Upper lobe of left lung (tissue), 6 donors: Measurements from ENCODE around the gene RFC1. TPM values are rescaled to one million over a fixed set of nuclear protein-coding genes. Genes with fewer than 3 reads are reported as not detected.
"Not testable (repeated sequence)": the region's sequence is repeated elsewhere in the genome, so short reads cannot be mapped to it uniquely, and the experiment has no call there.

ENCODE experiments used
- ATAC-seq, 2 donors: fragments of 200-7000 bp; cut with Tn5 transposase; one replicate each; pipeline ENCODE4 v1.9.1; 2022; ENCODE audit warnings: mild to moderate bottlenecking in 2 of 2, moderate library complexity in 2 of 2; ENCODE audit not compliant: low FRiP score in 2 of 2
- DNase-seq, 2 donors: peaks; one replicate each; pipeline ENCODE4 v3.0.0-alpha.2; 2019 to 2020
- H3K27ac ChIP-seq, 4 donors: fragments of 200-600 bp; sonication (generic); one replicate each; pipeline ENCODE4 v1.5.1; 2016 to 2019
- H3K27me3 ChIP-seq, 4 donors: fragments of 200-600 bp; sonication (generic); one replicate each; pipeline ENCODE4 v1.5.1; 2017 to 2019
- H3K36me3 ChIP-seq, 4 donors: fragments of 200-600 bp; sonication (generic); one replicate each; pipeline ENCODE4 v1.5.1; 2016 to 2019
- H3K4me1 ChIP-seq, 4 donors: fragments of 200-600 bp; sonication (generic); one replicate each; pipeline ENCODE4 v1.5.1; 2018 to 2019
- H3K4me3 ChIP-seq, 4 donors: fragments of 200-600 bp; sonication (generic); one replicate each; pipeline ENCODE4 v1.5.1; 2017 to 2019; ENCODE audit warnings: mild to moderate bottlenecking in 2 of 4, moderate library complexity in 1 of 4
- H3K9me3 ChIP-seq, 4 donors: fragments of 200-600 bp; sonication (generic); one replicate each; pipeline ENCODE4 v1.5.1; 2018 to 2019
- CTCF ChIP-seq, 6 experiments: fragments of 450-650 bp in 4 of 6; fragments of 200-600 bp in 2 of 6; sonication (generic) in 2 of 6; IDR thresholded peaks; one replicate each; pipeline ENCODE4 v1.5.1; 2016 to 2019; ENCODE audit warnings: antibody characterized with exemption in 6 of 6
- EP300 ChIP-seq, 4 donors: sonication (generic); formaldehyde crosslinking; IDR thresholded peaks; one replicate each; pipeline ENCODE4 v1.5.1; 2017; ENCODE audit warnings: antibody characterized with exemption in 4 of 4, control low read depth in 2 of 4
- POLR2A ChIP-seq, 4 donors: fragments of 450-650 bp; IDR thresholded peaks; one replicate each; pipeline ENCODE4 v1.5.1; 2016 to 2017; ENCODE audit warnings: antibody characterized with exemption in 4 of 4, mild to moderate bottlenecking in 2 of 4
- POLR2AphosphoS5 ChIP-seq, 2 donors: sonication (generic); formaldehyde crosslinking; IDR thresholded peaks; one replicate each; pipeline ENCODE4 v1.5.1; 2017; ENCODE audit warnings: antibody characterized with exemption in 2 of 2
- WGBS, 2 donors: methylation state at CpG; one replicate each; pipeline ENCODE4 v1.1.5; 2017 to 2018; 5-methylcytosine and 5-hydroxymethylcytosine counted together
- total RNA-seq, 6 donors: library from RNA; depleted of rRNA in 4 of 6; stranded (reverse); fragments of >200 nt in 4 of 6; gene quantifications; one replicate each; pipeline versions ENCODE4 v1.1.0 to v1.2.1, GENCODE V29; 2016 to 2021
- donor health status: DM: no; HTN: no; CAD: no; lungs with moderate emphysema.
- donor health status: DM: no; HTN: yes; CAD: no; lungs with severe emphysema.

The RFC1 gene
- total RNA-seq = 100 to 1,000 TPM in 1 of 6 donors, 10 to 100 TPM in 5; 33.0 to 127 (median 44.4) TPM

DNA sequence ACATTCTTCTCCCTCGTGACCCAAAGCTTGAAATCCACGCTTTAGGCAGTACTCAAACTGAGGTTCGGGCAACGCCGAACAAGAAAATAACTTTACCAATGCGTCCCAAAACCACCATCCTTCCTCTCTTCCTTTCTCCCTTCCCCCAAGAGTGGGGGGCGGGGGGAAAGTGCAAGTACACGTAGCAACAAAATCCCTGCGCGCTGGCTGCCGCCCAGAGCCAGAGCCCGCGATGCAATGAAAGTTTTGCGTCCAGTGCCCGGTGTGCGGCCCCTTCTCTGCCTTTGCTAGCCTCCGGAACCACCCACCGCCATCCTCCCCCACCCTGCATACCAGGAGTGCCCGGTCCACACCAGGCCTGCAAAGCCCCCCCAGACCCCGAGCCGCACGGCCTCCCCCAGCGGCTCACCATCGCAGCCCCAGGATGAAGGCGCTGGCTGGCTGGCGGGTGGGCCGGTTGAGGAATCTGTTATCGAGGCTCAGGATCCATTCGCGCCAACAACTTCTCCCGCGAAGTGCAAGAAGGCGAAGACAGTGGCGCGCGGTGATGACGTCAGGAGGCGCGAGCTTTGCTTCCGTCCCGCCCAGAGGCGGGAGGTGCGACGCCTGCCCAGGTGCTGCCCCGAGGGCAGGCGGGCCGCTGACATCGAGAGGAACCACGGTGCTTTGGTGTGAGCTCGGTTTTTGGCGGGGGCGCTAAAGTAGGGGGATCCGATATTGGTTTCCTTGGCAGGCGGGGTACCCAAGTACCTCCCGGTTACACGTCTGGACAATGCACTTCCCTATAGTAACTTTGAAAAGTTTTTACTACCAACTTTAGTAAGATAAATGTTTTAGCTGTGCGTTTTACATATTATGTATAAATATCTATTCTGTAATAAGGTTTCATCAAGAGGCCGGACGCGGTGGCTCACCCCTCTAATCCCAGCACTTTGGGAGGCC lies at the start of gene RFC1:
TSS of gene RFC1 (minus strand) at position 533 of the 942 bp plus-strand sequence. CDS start at position 412, 121 bp downstream.
- WGBS, 2 donors = 6 to 8% methylated on average over 30 to 31 of the region's 60 CpGs
- Histone ChIP-seq H3K4me1 (peaks cover 16 to 29% (median 22%) of the 10 kb centered on the region in 4 donors), H3K36me3 (peaks cover 0 to 3% (median under 1%) of the 10 kb centered on the region in 4 donors), H3K4me3 (peak within 1 kb of the TSS; percentile 85 to 99 (median 96)), H3K27me3 (no peaks in the 10 kb centered on the region), H3K27ac (peak within 1 kb of the TSS; percentile 86 to 96 (median 92)), H3K9me3 (no peaks in the 10 kb centered on the region)
- DNase-seq (peak; percentile 94 to 98), ATAC-seq (peak; percentile 94 to 97)
- peak in 1 of 4 donors; percentile 45 for TF ChIP-seq EP300 (IDR thresholded peaks at IDR 0.05)
- no peak for TF ChIP-seq CTCF (IDR thresholded peaks at IDR 0.05)
- peak; percentile 94 for TF ChIP-seq POLR2AphosphoS5 (IDR thresholded peaks at IDR 0.05)
- TF ChIP-seq POLR2A (IDR thresholded peaks at IDR 0.05) = peak in 3 of 4 donors; percentile 34 to 72 (median 54)

DNA sequence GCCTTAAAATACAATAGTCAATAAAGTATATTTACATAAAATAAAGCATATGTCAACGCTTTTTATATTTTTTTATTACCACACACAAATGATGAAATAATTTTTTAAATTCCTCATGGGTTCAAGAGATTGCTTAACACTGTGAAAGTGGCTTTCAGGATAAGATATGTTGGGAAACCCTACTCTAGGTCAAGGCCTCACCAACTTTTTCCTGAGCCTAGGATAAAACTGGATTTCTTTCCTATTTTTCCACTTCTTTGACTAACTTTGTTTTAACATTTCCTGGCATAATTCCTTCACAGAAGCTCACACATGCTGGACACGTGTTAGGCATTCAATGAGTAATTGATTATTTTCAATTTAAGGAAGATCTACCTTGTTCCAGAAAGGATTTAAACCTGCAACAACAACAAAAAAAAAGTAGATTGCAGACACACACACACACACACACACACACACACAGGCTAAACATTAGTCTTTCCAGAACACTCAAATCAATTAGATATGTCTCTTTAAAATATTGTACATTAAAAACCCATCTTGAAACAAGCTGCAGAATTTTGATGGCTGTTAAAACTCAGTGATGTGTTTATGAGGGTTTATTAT lies 49.6 kb upstream of the RFC1 start:
- no peak overlapping the region for H3K27ac ChIP-seq
- no peak overlapping the region for H3K4me3 ChIP-seq
- H3K9me3 ChIP-seq = no peaks in the 10 kb centered on the region
- no peaks in the 10 kb centered on the region for H3K4me1 ChIP-seq
- ATAC-seq = no peak
- no peaks in the 10 kb centered on the region for H3K27me3 ChIP-seq
- no peak for DNase-seq
- TF ChIP-seq CTCF (IDR thresholded peaks at IDR 0.05) = no peak
- TF ChIP-seq EP300 (IDR thresholded peaks at IDR 0.05) = no peak
- no peak for TF ChIP-seq POLR2AphosphoS5 (IDR thresholded peaks at IDR 0.05)
- no peak for TF ChIP-seq POLR2A (IDR thresholded peaks at IDR 0.05)
- WGBS, 2 donors = 38 to 41% methylated on average over 2 of the region's 2 CpGs
- H3K36me3 ChIP-seq = no peaks in the 10 kb centered on the region

DNA sequence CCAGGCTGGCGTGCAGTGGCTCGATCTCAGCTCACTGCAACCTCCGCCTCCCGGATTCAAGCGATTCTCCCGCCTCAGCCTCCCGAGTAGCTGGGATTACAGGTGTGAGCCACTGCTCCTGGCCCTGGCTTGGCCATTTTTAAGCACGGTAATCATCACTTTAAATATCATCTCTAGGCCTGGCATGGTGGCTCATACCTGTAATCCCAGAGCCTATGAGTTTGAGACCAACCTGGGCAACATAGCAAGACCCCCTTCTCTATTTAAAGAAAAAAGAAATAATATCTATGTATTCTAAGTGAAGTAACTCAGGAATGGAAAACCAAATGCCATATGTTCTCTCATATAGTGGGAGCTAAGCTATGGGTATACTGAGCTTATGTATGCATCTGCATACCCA lies 45.4 kb upstream of the RFC1 start:
- H3K27me3 ChIP-seq, ATAC-seq, DNase-seq, H3K4me1 ChIP-seq, H3K4me3 ChIP-seq, H3K9me3 ChIP-seq, H3K36me3 ChIP-seq, H3K27ac ChIP-seq: not testable (repeated sequence)
- 88 to 99% methylated on average over 8 of the region's 8 CpGs for WGBS, 2 donors

GRCh38 chr4:39410415-39410814 lies 44.3 kb upstream of the RFC1 start:
- TF ChIP-seq EP300 (IDR thresholded peaks at IDR 0.05) (no peak), CTCF (IDR thresholded peaks at IDR 0.05) (no peak), POLR2A (IDR thresholded peaks at IDR 0.05) (no peak), POLR2AphosphoS5 (IDR thresholded peaks at IDR 0.05) (no peak)
- ATAC-seq (no peak), DNase-seq (no peak)
- Histone ChIP-seq H3K27ac (no peak overlapping the region), H3K27me3 (no peaks in the 10 kb centered on the region), H3K9me3 (no peaks in the 10 kb centered on the region), H3K36me3 (no peaks in the 10 kb centered on the region), H3K4me1 (no peaks in the 10 kb centered on the region), H3K4me3 (no peak overlapping the region)
- 43 to 45% methylated on average over 5 of the region's 5 CpGs for WGBS, 2 donors

DNA sequence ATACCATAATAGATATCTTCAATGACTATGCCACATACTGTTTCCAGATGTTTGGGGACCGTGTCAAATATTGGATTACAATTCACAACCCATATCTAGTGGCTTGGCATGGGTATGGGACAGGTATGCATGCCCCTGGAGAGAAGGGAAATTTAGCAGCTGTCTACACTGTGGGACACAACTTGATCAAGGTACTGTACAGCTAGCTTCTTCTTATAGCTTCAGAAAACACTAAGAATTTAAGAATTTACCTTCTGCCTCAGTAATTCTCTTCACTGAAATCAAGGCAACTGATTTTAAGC lies 41.4 kb upstream of the RFC1 start:
- DNase-seq = no peak

More for the DNA sequence above, 41.4 kb upstream of the RFC1 start:
- H3K4me3 ChIP-seq = no peak overlapping the region
- H3K27ac ChIP-seq = no peak overlapping the region
- no peaks in the 10 kb centered on the region for H3K4me1 ChIP-seq
- TF ChIP-seq EP300 (IDR thresholded peaks at IDR 0.05) (no peak), POLR2A (IDR thresholded peaks at IDR 0.05) (no peak), POLR2AphosphoS5 (IDR thresholded peaks at IDR 0.05) (no peak), CTCF (IDR thresholded peaks at IDR 0.05) (no peak)
- no peak for ATAC-seq
- 78 to 94% methylated on average over 1 of the region's 1 CpG for WGBS, 2 donors
- H3K27me3 ChIP-seq = no peaks in the 10 kb centered on the region
- H3K36me3 ChIP-seq = no peaks in the 10 kb centered on the region
- no peaks in the 10 kb centered on the region for H3K9me3 ChIP-seq
